ENCODE data around the gene NRXN3. TPM values are rescaled to one million over a fixed set of nuclear protein-coding genes. Genes with fewer than 3 reads are reported as not detected.
"Not testable (repeated sequence)": the region's sequence is repeated elsewhere in the genome, so short reads cannot be mapped to it uniquely, and the experiment has no call there.

Gene NRXN3
- total RNA-seq, 2 experiments from 2014 or later = not detected

GRCh38 chr14:78983126-78983525 is 813.0 kb downstream of the NRXN3 start:
- H3K9me3 Mint-ChIP-seq (ENCODE audit: low read depth) = no peaks in the 10 kb centered on the region
- H3K4me1 Mint-ChIP-seq = no peaks in the 10 kb centered on the region
- no peak overlapping the region for H3K4me3 Mint-ChIP-seq
- no peaks in the 10 kb centered on the region for H3K27me3 Mint-ChIP-seq
- DNase-seq = no peak
- CTCF ChIA-PET = no interaction called here
- no peak for ATAC-seq
- H3K27ac Mint-ChIP-seq = no peak overlapping the region
- no peaks in the 10 kb centered on the region for H3K36me3 Mint-ChIP-seq

DNA sequence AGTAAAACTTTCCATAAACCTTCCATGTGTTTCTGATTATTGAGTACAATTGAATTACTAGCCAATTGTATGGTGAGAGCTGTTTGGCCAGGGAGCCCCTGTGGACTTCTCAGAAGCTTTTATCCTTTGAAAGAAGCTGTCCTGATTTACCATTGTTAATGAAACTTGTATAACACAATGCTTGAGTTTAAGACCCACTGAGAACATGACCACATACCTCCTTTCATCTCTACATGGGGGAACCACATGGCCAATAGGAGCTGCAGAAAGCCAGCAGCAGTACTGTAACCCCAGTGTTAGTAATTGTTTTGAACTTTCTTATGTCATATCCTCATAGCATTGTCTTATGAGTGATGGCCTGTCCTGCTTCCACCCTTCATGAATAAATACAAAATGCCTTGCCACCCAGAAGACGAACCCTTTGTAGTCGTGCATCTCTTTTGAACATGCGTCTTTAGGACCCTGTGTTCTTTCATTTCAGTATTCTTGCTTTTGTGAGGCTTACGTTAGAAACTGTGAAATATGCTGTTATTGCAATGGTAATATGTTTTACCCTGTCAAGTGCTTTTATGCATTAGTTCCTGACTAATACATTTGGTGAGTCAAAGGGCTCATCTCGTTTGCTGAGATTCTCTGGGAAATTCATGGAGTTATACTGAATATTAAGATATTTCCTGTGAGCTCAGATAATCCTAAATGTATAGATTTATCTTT is 815.7 kb downstream of the NRXN3 start:
- no peak for DNase-seq
- H3K27ac Mint-ChIP-seq = no peak overlapping the region
- no peaks in the 10 kb centered on the region for H3K36me3 Mint-ChIP-seq
- H3K4me3 Mint-ChIP-seq = no peak overlapping the region
- CTCF ChIA-PET = no interaction called here
- no peaks in the 10 kb centered on the region for H3K27me3 Mint-ChIP-seq
- no peak for ATAC-seq
- H3K9me3 Mint-ChIP-seq (ENCODE audit: low read depth) = no peaks in the 10 kb centered on the region
- H3K4me1 Mint-ChIP-seq = no peaks in the 10 kb centered on the region

DNA sequence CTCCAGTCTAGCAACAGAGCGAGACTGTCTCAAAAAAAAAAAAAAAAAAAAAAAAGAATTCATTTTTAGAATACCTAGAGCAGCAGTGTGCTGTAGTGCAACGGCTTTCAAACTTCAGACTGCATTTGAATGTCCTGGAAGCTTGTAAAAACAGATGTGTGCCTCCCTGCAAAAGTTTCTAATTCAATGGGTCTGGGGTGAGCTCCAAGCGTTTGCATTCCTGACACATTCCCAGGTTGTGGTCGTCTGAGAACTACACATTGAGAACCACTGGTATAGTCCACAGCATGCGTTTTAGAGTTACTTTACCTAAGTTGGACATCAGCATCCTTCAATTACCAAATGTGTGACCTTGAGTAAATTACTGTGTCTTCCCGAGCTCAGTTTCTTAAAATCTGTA is 816.8 kb downstream of the NRXN3 start:
- H3K27me3 Mint-ChIP-seq = no peaks in the 10 kb centered on the region
- no peaks in the 10 kb centered on the region for H3K36me3 Mint-ChIP-seq
- ATAC-seq (no peak), DNase-seq (no peak)
- no peak overlapping the region for H3K4me3 Mint-ChIP-seq
- CTCF ChIA-PET = no interaction called here
- no peaks in the 10 kb centered on the region for H3K9me3 Mint-ChIP-seq (ENCODE audit: low read depth)
- no peak overlapping the region for H3K27ac Mint-ChIP-seq
- H3K4me1 Mint-ChIP-seq = no peaks in the 10 kb centered on the region

GRCh38 chr14:78989221-78989620 is 819.0 kb downstream of the NRXN3 start:
- CTCF ChIA-PET = no interaction called here
- H3K36me3 Mint-ChIP-seq = no peaks in the 10 kb centered on the region
- H3K4me1 Mint-ChIP-seq = no peaks in the 10 kb centered on the region
- no peaks in the 10 kb centered on the region for H3K9me3 Mint-ChIP-seq (ENCODE audit: low read depth)
- ATAC-seq (no peak), DNase-seq (no peak)
- H3K27me3 Mint-ChIP-seq = no peaks in the 10 kb centered on the region
- no peak overlapping the region for H3K4me3 Mint-ChIP-seq
- no peak overlapping the region for H3K27ac Mint-ChIP-seq

- no peaks in the 10 kb centered on the region for H3K9me3 Mint-ChIP-seq (ENCODE audit: low read depth)
- ATAC-seq (no peak), DNase-seq (no peak)
- no peak overlapping the region for H3K27ac Mint-ChIP-seq
- no peak overlapping the region for H3K4me3 Mint-ChIP-seq
- H3K4me1 Mint-ChIP-seq = no peaks in the 10 kb centered on the region
- CTCF ChIA-PET = no interaction called here
- H3K27me3 Mint-ChIP-seq = no peaks in the 10 kb centered on the region
- H3K36me3 Mint-ChIP-seq = no peaks in the 10 kb centered on the region
These were observed 822.7 kb downstream of the NRXN3 start for GRCh38 chr14:78992867-78993266.

GRCh38 chr14:78997811-78998210 is 827.6 kb downstream of the NRXN3 start:
- no peaks in the 10 kb centered on the region for H3K4me1 Mint-ChIP-seq
- no peak for ATAC-seq
- H3K9me3 Mint-ChIP-seq (ENCODE audit: low read depth) = no peaks in the 10 kb centered on the region
- no peaks in the 10 kb centered on the region for H3K36me3 Mint-ChIP-seq
- no peak overlapping the region for H3K27ac Mint-ChIP-seq
- H3K27me3 Mint-ChIP-seq = no peaks in the 10 kb centered on the region
- no peak for DNase-seq
- CTCF ChIA-PET = no interaction called here
- no peak overlapping the region for H3K4me3 Mint-ChIP-seq

DNA sequence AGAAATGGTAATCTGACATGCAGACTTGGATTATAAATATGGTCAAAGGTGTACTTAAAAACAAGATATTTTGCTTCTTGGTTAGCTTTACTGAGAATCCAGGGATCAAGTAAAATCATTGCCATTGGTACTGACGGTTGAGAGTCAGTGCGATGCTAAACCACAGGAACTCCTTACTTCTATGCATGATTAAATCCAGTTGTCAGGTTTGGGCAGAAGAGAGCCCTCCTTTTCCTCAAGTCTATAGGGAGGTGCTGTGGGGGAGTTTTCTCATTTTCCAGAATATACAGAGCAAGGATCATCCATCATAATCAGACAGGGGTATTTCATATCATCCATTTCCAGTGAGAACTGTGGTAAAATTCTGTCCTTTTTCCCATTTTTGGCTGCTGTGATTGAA is 839.1 kb downstream of the NRXN3 start:
- no peak overlapping the region for H3K4me3 Mint-ChIP-seq
- H3K27ac Mint-ChIP-seq = no peak overlapping the region
- H3K27me3 Mint-ChIP-seq = no peaks in the 10 kb centered on the region
- DNase-seq (no peak), ATAC-seq (no peak)
- CTCF ChIA-PET = no interaction called here
- H3K4me1 Mint-ChIP-seq = no peaks in the 10 kb centered on the region
- H3K9me3 Mint-ChIP-seq (ENCODE audit: low read depth) = no peaks in the 10 kb centered on the region
- no peaks in the 10 kb centered on the region for H3K36me3 Mint-ChIP-seq

- Mint-ChIP-seq H3K36me3 (no peaks in the 10 kb centered on the region), H3K27me3 (no peaks in the 10 kb centered on the region), H3K4me1 (no peaks in the 10 kb centered on the region), H3K27ac (no peak overlapping the region), H3K4me3 (no peak overlapping the region), H3K9me3 (ENCODE audit: low read depth) (no peaks in the 10 kb centered on the region)
- CTCF ChIA-PET = interaction anchor here (0.9 kb wide), 1 partner anchor 41 kb away, joined by 3 read pairs; no protein-coding TSS in a partner anchor
- no peak for ATAC-seq
- DNase-seq = no peak
These were observed 841.1 kb downstream of the NRXN3 start for GRCh38 chr14:79011091-79011919.

GRCh38 chr14:79011920-79012204 is 841.7 kb downstream of the NRXN3 start:
- Mint-ChIP-seq H3K4me1 (no peaks in the 10 kb centered on the region), H3K27ac (no peak overlapping the region), H3K9me3 (ENCODE audit: low read depth) (no peaks in the 10 kb centered on the region), H3K36me3 (no peaks in the 10 kb centered on the region), H3K4me3 (no peak overlapping the region), H3K27me3 (no peaks in the 10 kb centered on the region)
- CTCF ChIA-PET = no interaction called here
- no peak for ATAC-seq
- DNase-seq = no peak

DNA sequence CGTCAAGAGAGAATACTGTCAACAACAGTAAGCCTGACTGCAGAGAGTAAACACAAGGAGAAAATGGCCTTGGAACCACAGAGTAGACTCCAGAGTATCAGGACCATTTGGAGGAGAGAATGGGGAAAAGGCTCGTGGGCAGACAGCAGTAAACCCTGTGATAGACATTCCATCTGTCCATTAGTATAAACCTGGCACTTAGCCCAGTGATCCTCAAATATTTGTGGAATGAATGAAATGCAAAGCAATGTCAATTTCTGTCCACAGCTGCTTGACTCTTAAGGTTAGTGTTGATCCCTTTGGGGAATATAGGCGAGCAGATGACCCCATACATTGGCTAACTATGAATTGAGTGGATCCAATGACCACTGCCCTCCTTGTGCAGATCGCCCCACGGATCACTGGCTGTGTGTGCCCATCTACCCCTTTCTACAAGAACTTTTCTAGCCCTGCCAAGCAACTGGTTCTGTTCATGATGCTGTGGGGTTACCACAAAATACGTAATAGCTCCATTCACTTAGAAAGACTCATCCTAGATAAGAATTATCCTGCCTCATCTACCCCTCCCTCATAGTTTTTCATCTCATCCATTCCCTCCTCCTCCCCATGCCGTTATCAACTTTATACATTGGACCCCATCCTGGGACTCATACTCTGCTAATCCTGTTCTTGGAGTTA is 846.8 kb downstream of the NRXN3 start:
- DNase-seq (no peak), ATAC-seq (no peak)
- Mint-ChIP-seq H3K36me3 (no peaks in the 10 kb centered on the region), H3K27ac (no peak overlapping the region), H3K9me3 (ENCODE audit: low read depth) (no peaks in the 10 kb centered on the region), H3K4me1 (no peaks in the 10 kb centered on the region), H3K4me3 (no peak overlapping the region), H3K27me3 (no peaks in the 10 kb centered on the region)
- CTCF ChIA-PET = no interaction called here

DNA sequence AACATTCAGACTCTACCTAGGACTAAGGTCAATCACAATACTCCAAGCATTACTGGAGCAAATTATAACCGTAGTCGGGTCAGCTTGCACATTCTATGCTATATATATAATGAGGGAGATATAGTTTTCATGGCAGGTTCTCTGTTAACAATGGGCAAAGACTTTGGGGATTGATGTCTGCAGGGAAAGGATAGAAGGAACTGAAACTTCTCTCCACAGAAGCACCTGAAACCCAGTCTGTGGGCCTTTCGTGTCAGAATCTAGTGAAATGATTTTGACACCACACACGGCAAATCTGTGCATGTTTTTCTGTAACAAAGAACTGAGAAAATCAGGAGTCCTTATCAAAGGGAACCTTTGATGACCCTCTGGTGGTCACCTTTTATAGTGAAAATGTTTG is 847.4 kb downstream of the NRXN3 start:
- CTCF ChIA-PET = no interaction called here
- Mint-ChIP-seq H3K4me3 (no peak overlapping the region), H3K9me3 (ENCODE audit: low read depth) (no peaks in the 10 kb centered on the region), H3K27ac (no peak overlapping the region), H3K27me3 (no peaks in the 10 kb centered on the region), H3K4me1 (no peaks in the 10 kb centered on the region), H3K36me3 (no peaks in the 10 kb centered on the region)
- DNase-seq (no peak), ATAC-seq (no peak)

GRCh38 chr14:79018836-79019235 is 848.7 kb downstream of the NRXN3 start:
- no peaks in the 10 kb centered on the region for H3K4me1 Mint-ChIP-seq
- no peaks in the 10 kb centered on the region for H3K27me3 Mint-ChIP-seq
- H3K36me3 Mint-ChIP-seq = no peaks in the 10 kb centered on the region
- no peak overlapping the region for H3K27ac Mint-ChIP-seq
- no peaks in the 10 kb centered on the region for H3K9me3 Mint-ChIP-seq (ENCODE audit: low read depth)
- CTCF ChIA-PET = no interaction called here
- no peak overlapping the region for H3K4me3 Mint-ChIP-seq
- ATAC-seq = no peak
- no peak for DNase-seq

- H3K4me1 Mint-ChIP-seq; H3K27me3 Mint-ChIP-seq; H3K36me3 Mint-ChIP-seq; DNase-seq; H3K4me3 Mint-ChIP-seq; ATAC-seq; H3K27ac Mint-ChIP-seq; H3K9me3 Mint-ChIP-seq (ENCODE audit: low read depth); CTCF ChIA-PET: not testable (repeated sequence)
These were observed 849.7 kb downstream of the NRXN3 start for GRCh38 chr14:79019898-79020297.

DNA sequence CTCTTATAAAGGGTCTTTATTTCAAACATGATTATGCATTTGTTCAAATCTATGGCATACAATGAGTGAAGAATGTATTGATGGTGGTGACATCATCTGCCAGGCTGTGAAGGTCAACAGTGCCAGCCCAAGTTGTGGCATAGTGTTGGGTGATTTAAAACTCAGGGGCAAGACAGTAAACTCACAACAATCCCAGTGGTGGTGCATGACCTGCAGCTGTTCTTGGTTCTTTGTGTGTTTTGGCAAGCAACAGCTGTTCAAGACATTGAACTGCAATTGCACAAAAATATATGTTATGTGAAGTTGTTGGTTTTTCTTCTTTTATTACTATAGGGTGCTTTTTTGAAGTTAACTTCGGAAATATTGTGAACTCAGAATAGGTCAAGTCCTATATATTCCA is 851.6 kb downstream of the NRXN3 start:
- H3K27me3 Mint-ChIP-seq = no peaks in the 10 kb centered on the region
- no peak for DNase-seq
- H3K36me3 Mint-ChIP-seq = no peaks in the 10 kb centered on the region

More for the DNA sequence above, 851.6 kb downstream of the NRXN3 start:
- no peaks in the 10 kb centered on the region for H3K9me3 Mint-ChIP-seq (ENCODE audit: low read depth)
- H3K4me1 Mint-ChIP-seq = no peaks in the 10 kb centered on the region
- no peak overlapping the region for H3K4me3 Mint-ChIP-seq
- CTCF ChIA-PET = no interaction called here
- no peak overlapping the region for H3K27ac Mint-ChIP-seq
- ATAC-seq = no peak

All from activated CD8-positive, alpha-beta memory T cell treated with anti-CD3 and anti-CD28 coated beads, Interleukin-2, amount 10 ng/mL, durations not matched to agents 7 days and 5 days (primary cell).